ENCODE results near the gene PREX1. TPM values are rescaled to one million over a fixed set of nuclear protein-coding genes. Genes with fewer than 3 reads are reported as not detected.

PREX1 gene
- total and polyA plus RNA-seq, 3 donors from 2014 or later, result 18.0 to 36.5 (median 27.1) TPM

DNA sequence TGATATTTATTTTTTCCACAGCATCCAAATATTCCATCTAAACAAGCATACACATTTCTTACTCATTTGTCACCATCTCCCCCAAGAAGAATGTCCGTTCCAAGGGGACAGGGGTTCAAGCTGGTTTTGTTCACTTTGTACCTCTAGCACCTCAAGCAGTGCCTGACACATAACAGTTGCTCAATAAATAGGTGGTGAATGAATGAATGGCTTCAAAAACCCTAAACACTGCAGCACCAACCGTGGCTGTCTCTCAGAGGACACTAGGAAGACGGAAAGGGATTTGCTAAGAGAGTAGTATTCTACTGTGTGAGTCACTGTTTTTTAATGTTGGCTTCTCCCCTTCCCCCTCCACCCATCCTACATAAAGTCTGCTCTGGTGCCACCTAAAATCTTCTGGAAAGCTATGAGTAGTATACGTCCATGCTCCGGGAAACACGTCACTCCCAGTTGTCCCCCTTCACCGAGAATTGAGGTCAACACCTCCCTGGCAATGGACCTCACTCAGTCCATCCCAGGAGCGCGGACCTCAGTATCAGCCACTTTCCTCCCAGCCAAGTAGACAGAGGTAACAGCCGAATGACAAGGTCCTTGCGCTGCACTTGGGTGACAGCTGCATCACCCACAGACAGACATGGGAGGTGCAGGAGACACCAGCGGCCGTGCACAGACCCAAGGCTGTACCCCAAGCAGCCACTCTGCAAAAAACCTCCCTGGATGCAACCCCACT, 107.4 kb downstream of the PREX1 start:
- peaks cover 15% of the 10 kb centered on the region for H3K4me1 ChIP-seq
- no peak overlapping the region for H3K4me3 ChIP-seq
- no peaks in the 10 kb centered on the region for H3K27me3 ChIP-seq
- intact Hi-C loops (cut with DNase I; ENCODE audit: low total_unique reads), result no loop called here
- WGBS, 2 donors, result 92 to 96% methylated on average over 13 of the region's 13 CpGs
- no peak overlapping the region for H3K27ac ChIP-seq
- no peaks in the 10 kb centered on the region for H3K9me3 ChIP-seq
- TF ChIP-seq, protein P1, sequence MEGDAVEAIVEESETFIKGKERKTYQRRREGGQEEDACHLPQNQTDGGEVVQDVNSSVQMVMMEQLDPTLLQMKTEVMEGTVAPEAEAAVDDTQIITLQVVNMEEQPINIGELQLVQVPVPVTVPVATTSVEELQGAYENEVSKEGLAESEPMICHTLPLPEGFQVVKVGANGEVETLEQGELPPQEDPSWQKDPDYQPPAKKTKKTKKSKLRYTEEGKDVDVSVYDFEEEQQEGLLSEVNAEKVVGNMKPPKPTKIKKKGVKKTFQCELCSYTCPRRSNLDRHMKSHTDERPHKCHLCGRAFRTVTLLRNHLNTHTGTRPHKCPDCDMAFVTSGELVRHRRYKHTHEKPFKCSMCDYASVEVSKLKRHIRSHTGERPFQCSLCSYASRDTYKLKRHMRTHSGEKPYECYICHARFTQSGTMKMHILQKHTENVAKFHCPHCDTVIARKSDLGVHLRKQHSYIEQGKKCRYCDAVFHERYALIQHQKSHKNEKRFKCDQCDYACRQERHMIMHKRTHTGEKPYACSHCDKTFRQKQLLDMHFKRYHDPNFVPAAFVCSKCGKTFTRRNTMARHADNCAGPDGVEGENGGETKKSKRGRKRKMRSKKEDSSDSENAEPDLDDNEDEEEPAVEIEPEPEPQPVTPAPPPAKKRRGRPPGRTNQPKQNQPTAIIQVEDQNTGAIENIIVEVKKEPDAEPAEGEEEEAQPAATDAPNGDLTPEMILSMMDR (IDR thresholded peaks at IDR 0.05), result no peak
- TF ChIP-seq POLR2A (IDR thresholded peaks at IDR 0.05), result no peak
- H3K36me3 ChIP-seq (ENCODE audit: low read depth, missing control alignments), result no peaks in the 10 kb centered on the region
- DNase-seq, result no peak

- no peaks in the 10 kb centered on the region for H3K27me3 ChIP-seq
- intact Hi-C loops (cut with DNase I; ENCODE audit: low total_unique reads), result no loop called here
- no peaks in the 10 kb centered on the region for H3K9me3 ChIP-seq
- no peaks in the 10 kb centered on the region for H3K36me3 ChIP-seq (ENCODE audit: low read depth, missing control alignments)
- TF ChIP-seq POLR2A (IDR thresholded peaks at IDR 0.05), result no peak
- TF ChIP-seq, protein P1 (IDR thresholded peaks at IDR 0.05), result no peak
- WGBS, 2 donors, result 89 to 97% methylated on average over 4 of the region's 4 CpGs
- DNase-seq, result no peak
- no peak overlapping the region for H3K27ac ChIP-seq
- H3K4me1 ChIP-seq, result peaks cover 12% of the 10 kb centered on the region
- no peak overlapping the region for H3K4me3 ChIP-seq
These were observed 108.1 kb downstream of the PREX1 start for GRCh38 chr20:48719598-48720255.

- Histone ChIP-seq H3K4me1 (peaks cover 6% of the 10 kb centered on the region), H3K36me3 (ENCODE audit: low read depth, missing control alignments) (no peaks in the 10 kb centered on the region), H3K9me3 (no peaks in the 10 kb centered on the region), H3K27me3 (no peaks in the 10 kb centered on the region), H3K4me3 (no peak overlapping the region), H3K27ac (no peak overlapping the region)
- intact Hi-C loops (cut with DNase I; ENCODE audit: low total_unique reads), result no loop called here
- TF ChIP-seq, protein P1 (IDR thresholded peaks at IDR 0.05), result no peak
- no peak for TF ChIP-seq POLR2A (IDR thresholded peaks at IDR 0.05)
- no peak for DNase-seq
- 89 to 96% methylated on average over 8 of the region's 8 CpGs for WGBS, 2 donors
These were observed 108.8 kb downstream of the PREX1 start for GRCh38 chr20:48718786-48719578.

DNA sequence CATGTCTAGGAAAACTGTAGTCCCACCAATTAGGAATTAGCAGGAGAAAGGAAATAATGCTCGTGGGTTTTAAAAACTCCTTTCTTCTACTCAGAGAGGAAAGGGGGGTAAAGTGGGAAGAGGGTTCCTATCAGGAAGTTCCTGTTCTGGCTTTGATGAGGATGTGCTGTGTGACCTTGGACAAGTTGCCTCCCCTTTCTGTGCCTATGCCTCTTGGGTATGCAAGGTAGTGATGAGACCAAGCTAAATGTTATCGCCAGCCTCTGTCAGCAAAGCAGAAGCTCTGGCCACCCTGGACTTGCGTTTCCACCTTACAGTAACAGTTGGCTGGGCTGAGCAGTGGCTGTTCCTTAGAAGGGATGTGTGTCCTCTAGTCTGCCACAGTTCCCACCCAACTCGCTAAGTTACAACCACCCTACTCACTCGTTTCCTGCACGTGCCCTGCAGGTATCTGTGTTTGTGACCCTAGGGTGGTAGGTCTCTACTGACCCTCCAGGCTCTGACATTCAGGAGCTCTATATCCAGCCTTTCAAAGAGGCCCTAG, 110.0 kb downstream of the PREX1 start:
- H3K4me1 ChIP-seq, result no peaks in the 10 kb centered on the region
- H3K27ac ChIP-seq, result no peak overlapping the region
- intact Hi-C loops (cut with DNase I; ENCODE audit: low total_unique reads), result no loop called here
- H3K36me3 ChIP-seq (ENCODE audit: low read depth, missing control alignments), result no peaks in the 10 kb centered on the region
- no peak overlapping the region for H3K4me3 ChIP-seq
- no peaks in the 10 kb centered on the region for H3K27me3 ChIP-seq
- 52 to 72% methylated on average over 6 of the region's 6 CpGs for WGBS, 2 donors
- TF ChIP-seq POLR2A (IDR thresholded peaks at IDR 0.05), result no peak
- TF ChIP-seq, protein P1 (IDR thresholded peaks at IDR 0.05), result no peak
- no peaks in the 10 kb centered on the region for H3K9me3 ChIP-seq
- no peak for DNase-seq
